ENCODE data around the gene OSBPL1A.

The OSBPL1A gene

GRCh38 chr18:24254071-24254470 is 143.6 kb downstream of the OSBPL1A start:
- no peak for DNase-seq
- Histone ChIP-seq H3K27ac (no peak overlapping the region), H3K36me3 (no peaks in the 10 kb centered on the region), H3K4me3 (ENCODE audit: low read depth, low read length) (no peak overlapping the region), H3K9me3 (ENCODE audit: severe bottlenecking) (no peaks in the 10 kb centered on the region), H3K27me3 (ENCODE audit: insufficient read depth, low read depth, severe bottlenecking) (no peaks in the 10 kb centered on the region)
- no peak for TF ChIP-seq CTCF (IDR thresholded peaks at IDR 0.05; ENCODE audit: low read depth, low read length)

DNA sequence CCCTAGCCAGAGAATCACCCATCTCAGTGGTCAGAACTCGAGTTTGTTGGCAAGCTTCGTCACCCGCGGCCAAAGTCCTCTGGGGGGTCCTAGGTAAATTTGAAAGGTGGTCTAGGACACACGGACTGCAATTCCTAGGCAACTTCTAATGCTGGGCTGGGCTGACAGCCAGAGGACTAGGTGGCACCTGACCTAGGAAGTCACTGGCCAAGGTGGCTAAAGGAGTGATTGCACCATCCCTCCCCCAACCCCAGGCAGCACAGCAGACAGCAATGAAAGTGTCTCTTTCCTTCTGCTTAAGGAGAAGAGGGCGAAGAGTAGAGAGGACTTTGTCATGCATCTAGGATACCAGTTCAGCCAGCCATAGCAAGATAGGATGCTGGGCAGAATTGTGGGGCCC is 147.9 kb downstream of the OSBPL1A start:
- no peak overlapping the region for H3K27ac ChIP-seq
- H3K4me3 ChIP-seq (ENCODE audit: low read depth, low read length) = no peak overlapping the region
- DNase-seq = no peak
- no peaks in the 10 kb centered on the region for H3K27me3 ChIP-seq (ENCODE audit: insufficient read depth, low read depth, severe bottlenecking)
- no peaks in the 10 kb centered on the region for H3K9me3 ChIP-seq (ENCODE audit: severe bottlenecking)
- no peaks in the 10 kb centered on the region for H3K36me3 ChIP-seq
- no peak for TF ChIP-seq CTCF (IDR thresholded peaks at IDR 0.05; ENCODE audit: low read depth, low read length)

DNA sequence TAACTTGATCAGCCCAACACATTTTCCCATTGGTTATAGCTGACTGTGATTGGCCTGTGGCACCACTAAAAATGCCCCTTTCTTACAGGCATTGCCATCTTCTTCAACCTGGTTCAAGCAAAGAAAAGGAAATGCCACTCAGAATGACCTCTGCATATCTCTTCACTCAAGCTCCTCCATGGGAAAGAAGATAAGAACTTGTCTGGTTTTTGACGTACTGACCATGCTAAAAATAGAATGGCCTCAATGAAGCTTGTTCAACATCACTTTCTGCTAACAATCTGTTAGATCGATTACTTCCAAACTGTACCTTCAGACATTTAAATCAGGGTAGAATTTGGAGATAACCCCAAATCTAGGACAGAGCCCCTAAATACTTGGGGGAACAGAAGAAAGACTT is 149.3 kb downstream of the OSBPL1A start:
- H3K9me3 ChIP-seq (ENCODE audit: severe bottlenecking) = no peaks in the 10 kb centered on the region
- no peak overlapping the region for H3K4me3 ChIP-seq (ENCODE audit: low read depth, low read length)
- no peaks in the 10 kb centered on the region for H3K27me3 ChIP-seq (ENCODE audit: insufficient read depth, low read depth, severe bottlenecking)
- H3K27ac ChIP-seq = no peak overlapping the region
- no peaks in the 10 kb centered on the region for H3K36me3 ChIP-seq
- no peak for DNase-seq
- TF ChIP-seq CTCF (IDR thresholded peaks at IDR 0.05; ENCODE audit: low read depth, low read length) = no peak

GRCh38 chr18:24246143-24246542 is 151.5 kb downstream of the OSBPL1A start:
- no peaks in the 10 kb centered on the region for H3K36me3 ChIP-seq
- DNase-seq = no peak
- H3K9me3 ChIP-seq (ENCODE audit: severe bottlenecking) = no peaks in the 10 kb centered on the region
- no peak for TF ChIP-seq CTCF (IDR thresholded peaks at IDR 0.05; ENCODE audit: low read depth, low read length)
- no peaks in the 10 kb centered on the region for H3K27me3 ChIP-seq (ENCODE audit: insufficient read depth, low read depth, severe bottlenecking)
- H3K4me3 ChIP-seq (ENCODE audit: low read depth, low read length) = no peak overlapping the region
- H3K27ac ChIP-seq = no peak overlapping the region

- H3K27ac ChIP-seq = no peak overlapping the region
- H3K4me3 ChIP-seq (ENCODE audit: low read depth, low read length) = no peak overlapping the region
- no peaks in the 10 kb centered on the region for H3K36me3 ChIP-seq
- DNase-seq = no peak
- H3K9me3 ChIP-seq (ENCODE audit: severe bottlenecking) = no peaks in the 10 kb centered on the region
- no peak for TF ChIP-seq CTCF (IDR thresholded peaks at IDR 0.05; ENCODE audit: low read depth, low read length)
- H3K27me3 ChIP-seq (ENCODE audit: insufficient read depth, low read depth, severe bottlenecking) = no peaks in the 10 kb centered on the region
Measured at GRCh38 chr18:24244698-24245097, 152.9 kb downstream of the OSBPL1A start.

GRCh38 chr18:24243677-24244076 is 153.9 kb downstream of the OSBPL1A start:
- TF ChIP-seq CTCF (IDR thresholded peaks at IDR 0.05; ENCODE audit: low read depth, low read length) = no peak
- H3K4me3 ChIP-seq (ENCODE audit: low read depth, low read length) = no peak overlapping the region
- no peaks in the 10 kb centered on the region for H3K36me3 ChIP-seq
- no peaks in the 10 kb centered on the region for H3K27me3 ChIP-seq (ENCODE audit: insufficient read depth, low read depth, severe bottlenecking)
- no peak overlapping the region for H3K27ac ChIP-seq
- H3K9me3 ChIP-seq (ENCODE audit: severe bottlenecking) = no peaks in the 10 kb centered on the region
- DNase-seq = no peak
